Measurements from ENCODE around the gene CYP4B1.

- TF ChIP-seq EZH2 (IDR thresholded peaks at IDR 0.05) (no peak), POLR2AphosphoS5 (IDR thresholded peaks at IDR 0.05; ENCODE audit: borderline replicate concordance, low read depth, low read length) (no peak), FOXP2 (optimal IDR thresholded peaks at IDR 0.05; ENCODE audit: control extremely low read depth, extremely low read length, insufficient read depth) (no peak)
Observed at GRCh38 chr1:46797696-46798470, 963 bp upstream of the CYP4B1 start.

Measured in SK-N-MC (cell line).